ES-I3 (cell line): Measurements from ENCODE around the gene TAGLN.

Source experiments
- H3K36me3 ChIP-seq: 2 replicates; pipeline ENCODE4 v1.6.1; 2013; ENCODE audit warnings: mild to moderate bottlenecking, low read length, control low read depth, moderate library complexity; ENCODE audit not compliant: insufficient read depth
- H3K4me1 ChIP-seq: 2 replicates; pipeline ENCODE4 v1.6.1; 2013; ENCODE audit warnings: mild to moderate bottlenecking, control low read depth, low read length; ENCODE audit not compliant: insufficient read depth
- H3K9ac ChIP-seq: 2 replicates; pipeline ENCODE4 v1.6.1; 2013; ENCODE audit warnings: low read depth, mild to moderate bottlenecking, low read length, moderate library complexity
- H3K9me3 ChIP-seq: 2 replicates; pipeline ENCODE4 v1.6.1; 2013; ENCODE audit warnings: mild to moderate bottlenecking, low read length, moderate library complexity; ENCODE audit not compliant: control insufficient read depth, insufficient read depth

TAGLN gene

GRCh38 chr11:117186431-117186761 is 12.8 kb upstream of the TAGLN start:
- Histone ChIP-seq H3K36me3 (peaks cover 8% of the 10 kb centered on the region; the same call in 1 of the 2 replicates), H3K9ac (no peak overlapping the region), H3K4me1 (no peaks in the 10 kb centered on the region), H3K9me3 (no peaks in the 10 kb centered on the region)

- H3K4me1 ChIP-seq: no peaks in the 10 kb centered on the region
- H3K9ac ChIP-seq: no peak overlapping the region
- H3K36me3 ChIP-seq: peaks cover 8% of the 10 kb centered on the region; the same call in 1 of the 2 replicates
- H3K9me3 ChIP-seq: no peaks in the 10 kb centered on the region
These were observed 12.2 kb upstream of the TAGLN start for GRCh38 chr11:117187007-117187406.

GRCh38 chr11:117187428-117187798 is 11.8 kb upstream of the TAGLN start:
- H3K9ac ChIP-seq: no peak overlapping the region
- H3K4me1 ChIP-seq: no peaks in the 10 kb centered on the region

DNA sequence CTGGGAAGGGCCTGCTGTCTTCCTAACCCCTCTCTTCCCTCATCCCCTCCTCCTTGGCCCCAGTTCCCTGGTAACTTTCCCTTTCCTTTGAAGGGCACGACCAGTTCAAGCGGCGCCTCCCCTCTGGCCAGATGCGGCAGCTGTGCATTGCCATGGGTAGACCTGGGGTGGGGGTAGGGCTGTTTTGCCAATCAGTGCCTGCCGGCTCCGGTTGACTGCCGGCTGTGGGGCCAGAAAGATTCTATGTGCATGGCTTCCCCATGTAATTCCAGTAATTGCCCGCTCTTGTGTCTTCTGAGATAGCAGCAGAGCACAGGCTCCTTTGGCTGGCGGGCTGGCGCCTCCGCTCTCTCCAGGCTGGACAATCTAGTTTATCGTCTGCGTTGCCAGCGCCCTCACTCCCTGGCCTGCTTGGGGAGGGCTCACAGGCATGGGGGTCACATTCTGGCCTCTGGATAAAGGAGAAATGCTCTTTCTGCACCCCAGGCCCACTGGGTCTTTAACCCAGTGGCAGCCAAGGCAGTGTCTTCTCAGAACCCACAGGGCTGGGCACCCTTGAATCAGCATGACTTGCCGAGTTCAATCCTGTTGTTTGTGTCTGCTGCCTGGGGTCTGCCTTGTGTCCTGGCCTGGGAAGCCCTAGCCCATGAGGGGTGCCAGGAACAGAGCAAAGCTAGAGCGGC is 11.2 kb upstream of the TAGLN start:
- Histone ChIP-seq H3K9ac (no peak overlapping the region), H3K4me1 (no peaks in the 10 kb centered on the region), H3K9me3 (no peaks in the 10 kb centered on the region), H3K36me3 (peaks cover 3% of the 10 kb centered on the region)

More at GRCh38 chr11:117187428-117187798, 11.8 kb upstream of the TAGLN start:
- peaks cover 6% of the 10 kb centered on the region; the same call in 1 of the 2 replicates for H3K36me3 ChIP-seq
- H3K9me3 ChIP-seq: no peaks in the 10 kb centered on the region

GRCh38 chr11:117188620-117189081 is 10.5 kb upstream of the TAGLN start:
- Histone ChIP-seq H3K9me3 (no peaks in the 10 kb centered on the region), H3K36me3 (peaks cover 3% of the 10 kb centered on the region), H3K9ac (no peak overlapping the region), H3K4me1 (no peaks in the 10 kb centered on the region)

- no peaks in the 10 kb centered on the region for H3K9me3 ChIP-seq
- H3K4me1 ChIP-seq: no peaks in the 10 kb centered on the region
- peaks cover 6% of the 10 kb centered on the region for H3K36me3 ChIP-seq
- H3K9ac ChIP-seq: no peak overlapping the region
These were observed 9.8 kb upstream of the TAGLN start for GRCh38 chr11:117189191-117189940.

- Histone ChIP-seq H3K9ac (no peak overlapping the region), H3K4me1 (no peaks in the 10 kb centered on the region), H3K9me3 (no peaks in the 10 kb centered on the region), H3K36me3 (peaks cover 8% of the 10 kb centered on the region)
These were observed 9.1 kb upstream of the TAGLN start for GRCh38 chr11:117189941-117190544.

- no peak overlapping the region for H3K9ac ChIP-seq
- peaks cover 5% of the 10 kb centered on the region; the same call in 1 of the 2 replicates for H3K36me3 ChIP-seq
- H3K9me3 ChIP-seq: no peaks in the 10 kb centered on the region
- no peaks in the 10 kb centered on the region for H3K4me1 ChIP-seq
These were observed 7.3 kb upstream of the TAGLN start for GRCh38 chr11:117191680-117192400.

DNA sequence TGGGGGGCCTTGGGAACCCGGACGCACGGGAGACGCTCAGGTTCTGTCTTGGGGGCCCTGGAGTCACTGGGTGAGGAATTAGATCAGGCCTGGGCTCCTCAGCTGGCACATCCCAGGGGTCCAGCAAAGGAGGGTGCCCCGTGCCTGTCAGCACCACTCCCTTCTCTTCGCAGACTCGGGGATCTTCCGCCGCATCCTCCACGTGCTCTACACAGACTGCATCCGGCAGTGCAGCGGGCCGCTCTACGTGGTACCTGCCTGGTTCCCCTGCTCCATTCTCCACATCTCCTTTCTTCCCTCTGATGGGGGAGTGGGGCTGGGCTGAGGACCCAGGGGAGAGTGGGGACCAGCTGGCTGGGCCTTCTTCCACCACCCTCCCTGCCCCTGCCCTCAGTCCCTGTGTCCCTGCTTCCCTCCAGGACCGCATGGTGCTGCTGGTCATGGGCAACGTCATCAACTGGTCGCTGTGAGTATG is 6.7 kb upstream of the TAGLN start:
- Histone ChIP-seq H3K9ac (no peak overlapping the region), H3K4me1 (no peaks in the 10 kb centered on the region), H3K36me3 (peaks cover 5% of the 10 kb centered on the region; the same call in 1 of the 2 replicates), H3K9me3 (no peaks in the 10 kb centered on the region)

DNA sequence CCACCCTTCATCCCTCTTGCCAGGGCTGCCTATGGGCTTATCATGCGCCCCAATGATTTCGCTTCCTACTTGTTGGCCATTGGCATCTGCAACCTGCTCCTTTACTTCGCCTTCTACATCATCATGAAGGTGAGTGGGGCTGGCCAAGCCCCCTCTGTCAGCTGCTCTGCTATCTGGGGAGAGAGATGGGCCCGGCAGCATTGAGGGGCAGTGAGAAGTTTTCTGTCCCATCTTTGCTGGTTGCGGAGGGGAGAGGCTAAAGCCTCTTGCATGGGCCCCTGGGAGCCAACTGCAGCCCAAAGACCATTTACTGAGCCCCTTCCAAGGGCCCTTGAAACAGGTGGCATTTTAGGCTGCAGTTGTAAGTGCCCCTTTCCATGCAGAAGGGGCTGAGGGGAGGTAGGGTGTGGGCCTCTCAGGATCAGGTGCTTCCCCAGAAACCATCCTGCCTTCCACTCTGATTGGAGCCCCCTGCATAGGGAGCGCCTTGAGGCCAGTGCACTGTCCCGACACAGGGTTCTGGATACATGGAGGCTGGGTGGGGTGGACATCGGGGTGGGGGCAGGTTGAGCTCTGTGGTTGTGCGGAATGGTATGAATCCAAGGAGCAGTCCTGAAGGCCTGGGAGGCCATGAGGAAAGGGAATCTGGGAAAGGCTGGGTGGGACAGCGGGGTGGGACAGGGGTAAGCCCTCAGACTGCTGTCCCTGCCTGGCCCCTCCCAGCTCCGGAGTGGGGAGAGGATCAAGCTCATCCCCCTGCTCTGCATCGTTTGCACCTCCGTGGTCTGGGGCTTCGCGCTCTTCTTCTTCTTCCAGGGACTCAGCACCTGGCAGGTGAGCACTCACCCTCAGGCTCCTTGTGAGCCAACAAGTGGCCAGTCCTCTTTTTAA is 5.8 kb upstream of the TAGLN start:
- Histone ChIP-seq H3K4me1 (peaks cover 4% of the 10 kb centered on the region), H3K36me3 (peaks cover 5% of the 10 kb centered on the region; the same call in 1 of the 2 replicates), H3K9me3 (no peaks in the 10 kb centered on the region), H3K9ac (no peak overlapping the region)

GRCh38 chr11:117194267-117194666 is 4.9 kb upstream of the TAGLN start:
- peaks cover 7% of the 10 kb centered on the region for H3K4me1 ChIP-seq
- H3K9me3 ChIP-seq: no peaks in the 10 kb centered on the region
- no peak overlapping the region for H3K9ac ChIP-seq
- peaks cover 5% of the 10 kb centered on the region; the same call in 1 of the 2 replicates for H3K36me3 ChIP-seq

DNA sequence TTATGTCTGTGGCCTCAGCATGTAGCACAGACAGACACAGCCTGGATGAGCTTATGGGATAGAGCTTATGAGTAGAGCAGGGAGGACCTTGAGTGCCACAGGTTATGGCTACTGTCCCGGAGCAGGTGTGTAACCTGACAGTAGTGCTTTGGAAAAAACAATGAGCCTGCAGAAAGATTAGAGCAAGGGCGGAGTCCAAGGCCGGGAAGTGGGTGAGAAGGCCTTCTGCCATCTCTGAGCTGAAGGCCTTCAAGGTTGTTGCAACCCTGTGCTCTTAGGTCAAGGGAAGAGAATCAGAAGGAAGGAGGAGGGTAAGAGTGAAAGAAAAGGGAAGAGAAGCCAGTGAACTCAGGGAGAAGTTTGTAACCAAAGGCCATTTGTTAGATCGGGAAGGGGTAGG is 3.9 kb upstream of the TAGLN start:
- Histone ChIP-seq H3K9me3 (no peaks in the 10 kb centered on the region), H3K9ac (no peak overlapping the region), H3K4me1 (peaks cover 7% of the 10 kb centered on the region), H3K36me3 (peaks cover 5% of the 10 kb centered on the region; the same call in 1 of the 2 replicates)

GRCh38 chr11:117195761-117196160 is 3.4 kb upstream of the TAGLN start:
- H3K9me3 ChIP-seq: no peaks in the 10 kb centered on the region
- H3K4me1 ChIP-seq: peaks cover 12% of the 10 kb centered on the region
- H3K36me3 ChIP-seq: peaks cover 5% of the 10 kb centered on the region; the same call in 1 of the 2 replicates
- H3K9ac ChIP-seq: no peak overlapping the region
